Upper lobe of right lung (tissue), 1 donor: Measurements from ENCODE around the gene MRPS6. TPM values are rescaled to one million over a fixed set of nuclear protein-coding genes. Genes with fewer than 3 reads are reported as not detected.

Experiments used
- ATAC-seq: fragments of 200-7000 bp; cut with Tn5 transposase; one replicate; pipeline ENCODE4 v1.9.1; 2020; ENCODE audit warnings: mild to moderate bottlenecking, moderate library complexity
- DNase-seq: peaks from one replicate; pipeline ENCODE4 v3.0.0-alpha.2; 2020
- H3K27ac ChIP-seq: fragments of 200-600 bp; one replicate; pipeline ENCODE4 v1.8.0; 2022
- H3K27me3 ChIP-seq: fragments of 200-600 bp; one replicate; pipeline ENCODE4 v1.8.0; 2022; ENCODE audit warnings: mild to moderate bottlenecking
- H3K36me3 ChIP-seq: fragments of 200-600 bp; one replicate; pipeline ENCODE4 v1.8.0; 2022
- H3K4me1 ChIP-seq: fragments of 200-600 bp; one replicate; pipeline ENCODE4 v1.8.0; 2022
- H3K4me3 ChIP-seq: fragments of 200-600 bp; one replicate; pipeline ENCODE4 v1.8.0; 2022; ENCODE audit warnings: mild to moderate bottlenecking
- H3K9me3 ChIP-seq: fragments of 200-600 bp; one replicate; pipeline ENCODE4 v1.8.0; 2022
- CTCF ChIP-seq: fragments of 200-600 bp; IDR thresholded peaks from one replicate; pipeline ENCODE4 v1.8.0; 2022; ENCODE audit warnings: antibody characterized with exemption
- intact Hi-C: fragments of 100-400 bp; cut with DNase I; formaldehyde crosslinking; loops from one replicate; pipeline ENCODE4 v1.11.0; 2022
- total RNA-seq: library from RNA; stranded (reverse); fragmentation: NEBNext Ultra II Directional; extraction: Animal tissue kit (Norgen Biotek cat#: 25700); gene quantifications from one replicate; pipeline ENCODE4 v1.2.1, GENCODE V29; 2021
- donor health status: DM: no; HTN: yes; CAD: no; lungs with severe emphysema.

MRPS6 gene
- total RNA-seq, 1 donor from 2014 or later = 57.6 TPM

DNA sequence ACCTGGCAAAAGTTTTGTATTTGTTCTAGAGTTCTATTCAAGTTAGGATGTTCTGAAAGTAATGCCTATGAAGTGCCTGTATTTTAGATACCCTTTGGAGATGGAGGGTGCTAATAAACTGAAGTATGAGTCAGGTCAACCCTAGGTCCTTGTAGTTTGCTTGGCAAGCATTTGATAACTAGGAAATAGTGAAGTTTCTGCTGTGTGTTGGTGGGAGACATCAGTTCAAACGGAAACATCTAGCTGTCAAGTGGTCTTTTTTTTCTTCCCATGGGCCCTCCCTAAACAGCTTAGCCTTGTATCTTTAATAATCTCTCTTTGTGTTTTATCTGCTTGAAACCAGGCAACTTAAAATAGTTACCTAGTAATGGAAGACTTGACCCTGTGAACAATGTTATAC, 4.5 kb downstream of the MRPS6 start:
- Histone ChIP-seq H3K4me1 (peaks cover 38% of the 10 kb centered on the region), H3K9me3 (no peaks in the 10 kb centered on the region), H3K27me3 (no peaks in the 10 kb centered on the region), H3K4me3 (no peak overlapping the region), H3K36me3 (no peaks in the 10 kb centered on the region), H3K27ac (no peak overlapping the region)
- TF ChIP-seq CTCF = no peak
- DNase-seq = no peak
- intact Hi-C loops = no loop called here
- ATAC-seq = no peak

DNA sequence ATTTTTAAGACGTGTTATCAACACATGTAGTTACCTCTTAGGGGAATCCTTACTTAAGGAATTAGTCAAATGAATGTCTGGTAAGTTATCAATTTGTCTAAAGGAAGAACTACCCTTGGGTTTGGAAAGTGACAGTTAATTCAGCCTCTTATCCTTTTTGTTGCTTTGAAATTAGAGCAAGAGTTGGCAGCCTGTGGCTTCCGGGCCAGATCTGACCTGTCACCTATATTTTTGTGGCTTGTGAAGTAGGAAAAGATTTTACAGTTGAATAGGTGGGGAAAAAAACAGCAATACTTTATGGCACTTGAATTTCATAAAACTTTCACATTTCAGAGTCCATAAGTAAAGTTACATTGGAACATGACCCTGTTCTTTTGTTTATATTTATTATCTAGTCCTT, 5.5 kb downstream of the MRPS6 start:
- no peak for TF ChIP-seq CTCF
- intact Hi-C loops = no loop called here
- ATAC-seq (no peak), DNase-seq (no peak)
- no peak overlapping the region for H3K4me3 ChIP-seq
- H3K27ac ChIP-seq = no peak overlapping the region
- peaks cover 44% of the 10 kb centered on the region for H3K4me1 ChIP-seq
- H3K36me3 ChIP-seq = no peaks in the 10 kb centered on the region
- H3K9me3 ChIP-seq = no peaks in the 10 kb centered on the region
- no peaks in the 10 kb centered on the region for H3K27me3 ChIP-seq

- H3K9me3 ChIP-seq = no peaks in the 10 kb centered on the region
- ATAC-seq (no peak), DNase-seq (no peak)
- no peak overlapping the region for H3K4me3 ChIP-seq
- TF ChIP-seq CTCF = no peak
- intact Hi-C loops = no loop called here
- no peaks in the 10 kb centered on the region for H3K27me3 ChIP-seq
- H3K36me3 ChIP-seq = no peaks in the 10 kb centered on the region
- H3K4me1 ChIP-seq = peaks cover 31% of the 10 kb centered on the region
- H3K27ac ChIP-seq = no peak overlapping the region
Observed at GRCh38 chr21:34080710-34081109, 7.3 kb downstream of the MRPS6 start.

DNA sequence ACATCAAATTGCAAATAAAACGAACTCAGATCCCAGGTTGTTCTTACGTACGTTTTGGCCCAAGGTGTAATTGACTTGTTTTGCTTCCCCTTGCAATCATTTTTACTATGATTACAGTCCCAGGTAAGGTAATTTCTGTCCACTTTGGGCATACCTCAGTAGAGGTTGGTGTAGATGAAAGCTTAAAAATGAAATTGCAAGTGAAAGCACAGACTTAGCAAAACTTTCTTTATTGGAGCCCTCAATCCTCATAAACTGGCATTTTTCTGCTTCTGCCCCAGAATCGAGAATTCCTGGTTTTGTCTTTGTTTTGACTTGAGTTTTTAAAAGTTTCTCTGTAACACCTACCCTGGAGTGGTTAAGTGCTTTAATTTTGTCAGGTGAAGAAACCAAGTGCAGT, 9.4 kb downstream of the MRPS6 start:
- Histone ChIP-seq H3K27me3 (no peaks in the 10 kb centered on the region), H3K27ac (no peak overlapping the region), H3K4me1 (peaks cover 35% of the 10 kb centered on the region), H3K9me3 (no peaks in the 10 kb centered on the region), H3K36me3 (no peaks in the 10 kb centered on the region), H3K4me3 (no peak overlapping the region)
- ATAC-seq (no peak), DNase-seq (no peak)
- intact Hi-C loops = no loop called here
- TF ChIP-seq CTCF = no peak

- H3K27ac ChIP-seq = no peak overlapping the region
- no peak for TF ChIP-seq CTCF
- no peak overlapping the region for H3K4me3 ChIP-seq
- peaks cover 35% of the 10 kb centered on the region for H3K4me1 ChIP-seq
- intact Hi-C loops = no loop called here
- H3K9me3 ChIP-seq = no peaks in the 10 kb centered on the region
- no peaks in the 10 kb centered on the region for H3K27me3 ChIP-seq
- DNase-seq = no peak
- ATAC-seq = no peak
- H3K36me3 ChIP-seq = no peaks in the 10 kb centered on the region
Observed at GRCh38 chr21:34083357-34083756, 10.0 kb downstream of the MRPS6 start.

GRCh38 chr21:34085129-34085528, 11.8 kb downstream of the MRPS6 start:
- intact Hi-C loops = no loop called here
- Histone ChIP-seq H3K9me3 (no peaks in the 10 kb centered on the region), H3K27ac (no peak overlapping the region), H3K4me3 (no peak overlapping the region), H3K27me3 (no peaks in the 10 kb centered on the region), H3K36me3 (no peaks in the 10 kb centered on the region), H3K4me1 (peaks cover 22% of the 10 kb centered on the region)
- no peak for DNase-seq
- no peak for ATAC-seq
- no peak for TF ChIP-seq CTCF
